Thoracic aorta (tissue), 2 donors: ENCODE results near the gene AWAT2. TPM values are rescaled to one million over a fixed set of nuclear protein-coding genes. Genes with fewer than 3 reads are reported as not detected.

Source experiments
- ATAC-seq: fragments of 150-250 bp; one replicate; pipeline ENCODE4 v1.8.0; 2017; ENCODE audit warnings: low read depth; ENCODE audit not compliant: insufficient number of reproducible peaks, low FRiP score
- DNase-seq: peaks from one replicate; pipeline ENCODE4 v3.0.0-alpha.2; 2020; ENCODE audit warnings: low spot score
- H3K27ac ChIP-seq, 2 donors: fragments of 200-600 bp; sonication (generic); 1 replicate in 1 of 2; 2 replicates in 1 of 2; pipeline ENCODE4 v1.5.1; 2016; ENCODE audit warnings: mild to moderate bottlenecking in 2 of 2, moderate library complexity in 2 of 2
- H3K27me3 ChIP-seq: fragments of 200-600 bp; sonication (generic); replicated peaks from 2 replicates; pipeline ENCODE4 v1.6.0; 2016; ENCODE audit warnings: mild to moderate bottlenecking; ENCODE audit not compliant: insufficient read depth
- H3K36me3 ChIP-seq: fragments of 200-600 bp; sonication (generic); one replicate; pipeline ENCODE4 v1.5.1; 2016
- H3K4me1 ChIP-seq, 2 donors: fragments of 200-600 bp; sonication (generic); 1 replicate in 1 of 2; 2 replicates in 1 of 2; pipeline versions ENCODE4 v1.5.1 to v1.6.0; 2016; ENCODE audit warnings: low read depth in 2 of 2, mild to moderate bottlenecking in 1 of 2; ENCODE audit not compliant: control insufficient read depth in 1 of 2
- H3K4me3 ChIP-seq: fragments of 200-600 bp; sonication (generic); 2 replicates; pipeline ENCODE4 v1.5.1; 2016; ENCODE audit warnings: mild to moderate bottlenecking
- H3K9me3 ChIP-seq: fragments of 200-600 bp; sonication (generic); 2 replicates; pipeline ENCODE4 v1.5.1; 2016
- CTCF ChIP-seq: fragments of 200-600 bp; sonication (generic); IDR thresholded peaks from one replicate; pipeline ENCODE4 v1.5.1; 2019; ENCODE audit warnings: antibody characterized with exemption
- total RNA-seq, 2 donors: library from RNA; depleted of rRNA; stranded (reverse); fragments of >200 nt; gene quantifications; one replicate each; pipeline versions ENCODE4 v1.1.0 to v1.2.3, GENCODE V29; 2016

Gene AWAT2
- total RNA-seq, 2 donors from 2014 or later = not detected

GRCh38 chrX:70013466-70014381 is 36.0 kb downstream of the AWAT2 start:
- DNase-seq (no peak), ATAC-seq (no peak)
- no peaks in the 10 kb centered on the region for H3K9me3 ChIP-seq
- H3K4me3 ChIP-seq = no peak overlapping the region
- no peaks in the 10 kb centered on the region for H3K4me1 ChIP-seq
- TF ChIP-seq CTCF = no peak
- no peaks in the 10 kb centered on the region for H3K36me3 ChIP-seq
- H3K27ac ChIP-seq = no peak overlapping the region
- H3K27me3 ChIP-seq = no peaks in the 10 kb centered on the region

GRCh38 chrX:70012756-70013155 is 37.0 kb downstream of the AWAT2 start:
- ATAC-seq (no peak), DNase-seq (no peak)
- Histone ChIP-seq H3K36me3 (no peaks in the 10 kb centered on the region), H3K27ac (no peak overlapping the region), H3K4me3 (no peak overlapping the region), H3K9me3 (no peaks in the 10 kb centered on the region), H3K4me1 (no peaks in the 10 kb centered on the region), H3K27me3 (no peaks in the 10 kb centered on the region)
- no peak for TF ChIP-seq CTCF

- Histone ChIP-seq H3K9me3 (no peaks in the 10 kb centered on the region), H3K36me3 (no peaks in the 10 kb centered on the region), H3K27me3 (no peaks in the 10 kb centered on the region), H3K4me1 (no peaks in the 10 kb centered on the region), H3K4me3 (no peak overlapping the region), H3K27ac (no peak overlapping the region)
- ATAC-seq (no peak), DNase-seq (no peak)
- no peak for TF ChIP-seq CTCF
Observed at GRCh38 chrX:70009970-70010369, 39.8 kb downstream of the AWAT2 start.

GRCh38 chrX:70009049-70009448 is 40.7 kb downstream of the AWAT2 start:
- no peak for ATAC-seq
- Histone ChIP-seq H3K27ac (no peak overlapping the region), H3K36me3 (no peaks in the 10 kb centered on the region), H3K9me3 (no peaks in the 10 kb centered on the region), H3K4me3 (no peak overlapping the region), H3K27me3 (no peaks in the 10 kb centered on the region), H3K4me1 (no peaks in the 10 kb centered on the region)
- DNase-seq = no peak
- no peak for TF ChIP-seq CTCF

GRCh38 chrX:70007946-70008345 is 41.8 kb downstream of the AWAT2 start:
- H3K36me3 ChIP-seq = no peaks in the 10 kb centered on the region
- no peaks in the 10 kb centered on the region for H3K27me3 ChIP-seq
- H3K4me3 ChIP-seq = no peak overlapping the region
- no peak for ATAC-seq
- no peaks in the 10 kb centered on the region for H3K4me1 ChIP-seq
- no peaks in the 10 kb centered on the region for H3K9me3 ChIP-seq
- no peak overlapping the region for H3K27ac ChIP-seq
- TF ChIP-seq CTCF = no peak
- DNase-seq = no peak
